T-helper 2 cell (primary cell): ENCODE results near the gene P3H1.
A peak's percentile ranks its signal among the peaks of the same experiment; 100 is the strongest.
"Not testable (repeated sequence)": the region's sequence is repeated elsewhere in the genome, so short reads cannot be mapped to it uniquely, and the experiment has no call there.

Source experiments
- DNase-seq, 5 experiments: peaks; one replicate each; pipeline versions ENCODE4 v3.0.0 to v3.0.0-alpha.2; 2012 to 2022

Gene P3H1

DNA sequence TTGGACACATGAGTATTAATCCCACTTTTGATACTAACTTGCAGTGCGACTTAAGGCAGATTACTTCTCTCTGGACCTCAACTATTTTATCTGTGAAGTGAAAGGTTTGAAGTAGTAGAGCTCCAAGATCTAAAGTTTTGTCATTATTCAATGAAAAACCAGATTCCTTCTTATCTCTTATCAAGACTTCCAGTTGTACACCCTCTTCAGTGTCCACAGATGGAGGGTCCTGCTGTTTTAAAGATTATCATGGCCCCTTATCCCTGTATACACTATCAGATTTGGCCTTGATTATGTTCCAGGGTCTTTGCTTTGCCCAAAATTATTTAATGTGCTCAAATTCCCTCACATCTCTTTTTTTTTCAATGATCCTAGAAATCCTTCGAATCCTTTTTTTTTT is 1.3 kb upstream of the P3H1 start:
- no peak for DNase-seq

GRCh38 chr1:42767510-42768000 is 727 bp upstream of the P3H1 start:
- DNase-seq, result peak in 1 of 5 experiments; percentile 67

GRCh38 chr1:42765832-42766740 is 742 bp downstream of the P3H1 start:
- DNase-seq, result peak in 3 of 5 experiments; percentile 19 to 51 (median 35)

DNA sequence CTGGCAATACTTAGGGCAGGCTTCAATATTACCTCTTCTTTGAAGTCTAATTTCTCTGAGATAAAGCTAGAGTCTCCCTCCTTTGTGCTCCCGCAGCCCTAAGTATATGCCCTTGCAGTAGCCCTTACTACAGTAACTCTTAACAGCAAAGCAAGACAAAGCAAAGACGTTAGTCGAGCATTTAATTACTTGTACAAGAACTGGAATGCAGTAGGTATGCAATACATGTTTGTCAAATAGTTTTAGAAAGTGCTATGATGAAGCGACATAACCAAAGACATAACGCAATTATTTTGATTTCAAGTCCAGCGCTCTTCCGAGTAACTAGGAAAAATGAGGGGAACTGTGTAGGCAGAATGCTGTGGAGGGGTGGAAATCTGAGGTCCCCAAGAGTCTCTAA is 1.6 kb downstream of the P3H1 start:
- no peak for DNase-seq

- DNase-seq, result no peak
Observed at GRCh38 chr1:42762269-42762668, 4.6 kb downstream of the P3H1 start.

DNA sequence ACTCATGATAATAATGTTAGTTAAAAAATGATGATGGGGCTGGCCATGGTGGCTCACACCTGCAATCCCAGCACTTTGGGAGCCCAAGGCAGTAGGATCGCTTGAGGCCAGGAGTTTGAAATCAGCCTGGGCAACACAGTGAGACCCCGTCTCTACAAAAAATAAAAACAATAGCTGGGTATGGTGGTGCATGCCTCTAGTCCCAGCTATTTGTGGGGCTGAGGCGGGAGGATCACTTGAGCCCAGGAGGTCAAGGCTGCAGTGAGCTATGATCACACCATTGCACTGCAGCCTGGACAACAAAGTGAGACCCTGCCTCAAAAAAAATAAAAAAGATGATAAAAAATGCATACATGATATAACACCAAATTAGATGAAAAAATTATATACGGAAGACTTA is 5.3 kb downstream of the P3H1 start:
- DNase-seq, result no peak

DNA sequence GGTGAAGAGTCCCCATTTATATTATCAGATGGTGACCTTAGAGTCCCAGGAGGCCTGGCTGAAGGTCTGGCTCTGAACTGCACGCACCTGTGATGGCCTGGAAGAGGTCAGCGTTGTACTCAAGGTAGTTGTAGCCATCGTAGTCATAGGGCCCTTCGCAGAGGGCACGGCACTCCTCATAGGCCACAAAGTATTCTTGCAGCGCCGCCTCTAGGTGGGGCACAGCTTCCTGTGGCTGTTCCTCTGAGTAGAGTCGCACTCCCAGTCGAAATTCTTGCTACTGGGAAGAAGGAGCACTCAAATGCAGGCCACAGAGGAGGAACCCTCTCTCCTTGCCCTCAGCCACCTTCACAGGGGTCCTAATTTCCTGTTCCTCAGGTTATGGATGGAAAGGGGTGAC is 7.7 kb downstream of the P3H1 start:
- no peak for DNase-seq

DNA sequence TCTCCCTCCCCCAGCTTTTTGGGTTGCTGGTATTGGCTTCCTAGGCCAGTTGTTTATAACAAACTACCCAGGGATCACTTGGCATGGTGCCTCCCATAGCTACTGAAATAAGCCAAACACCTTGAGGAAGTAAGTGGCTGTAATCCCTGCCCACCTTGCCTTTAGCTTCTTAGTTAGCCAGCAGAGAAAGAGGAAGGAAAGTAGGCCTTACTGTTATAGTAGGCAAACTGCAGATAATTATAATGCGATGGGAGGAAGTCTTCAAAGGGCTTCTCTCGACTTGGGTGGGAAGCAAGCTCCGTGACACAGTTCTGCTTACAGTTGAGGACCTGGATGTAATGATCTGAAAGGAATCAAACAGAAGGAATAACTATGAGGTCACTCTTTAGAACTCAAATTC is 8.2 kb downstream of the P3H1 start:
- DNase-seq, result no peak

- no peak for DNase-seq
Observed at GRCh38 chr1:42757892-42758275, 8.9 kb downstream of the P3H1 start.

GRCh38 chr1:42756956-42757891 is 9.6 kb downstream of the P3H1 start:
- DNase-seq, result peak in 1 of 5 experiments; percentile 59

DNA sequence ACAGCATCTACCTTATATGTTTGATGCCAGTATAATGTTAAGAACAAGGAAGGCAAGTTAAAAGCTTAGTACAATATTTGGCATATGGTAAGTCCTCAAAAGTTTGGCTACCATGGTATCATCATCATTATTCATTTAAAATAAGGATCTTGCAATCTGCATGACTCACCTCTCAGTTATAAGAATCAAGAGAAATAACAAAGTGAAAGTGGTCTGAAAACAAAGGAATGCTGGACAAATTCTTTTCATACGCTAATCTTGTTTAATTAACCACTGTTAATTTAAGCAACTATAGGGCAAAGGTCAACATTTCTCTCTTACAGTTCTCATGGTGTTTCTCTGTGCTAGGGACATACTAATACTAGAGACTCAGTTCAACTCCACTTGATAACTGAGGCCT is 13.8 kb downstream of the P3H1 start:
- DNase-seq, result no peak

- no peak for DNase-seq
Observed at GRCh38 chr1:42752284-42752683, 14.5 kb downstream of the P3H1 start.

GRCh38 chr1:42751511-42752070 is 15.2 kb downstream of the P3H1 start:
- DNase-seq, result not testable (repeated sequence)

- DNase-seq, result no peak
Observed at GRCh38 chr1:42750041-42750440, 16.8 kb downstream of the P3H1 start.

GRCh38 chr1:42748461-42749410 is 18.1 kb downstream of the P3H1 start:
- no peak for DNase-seq

DNA sequence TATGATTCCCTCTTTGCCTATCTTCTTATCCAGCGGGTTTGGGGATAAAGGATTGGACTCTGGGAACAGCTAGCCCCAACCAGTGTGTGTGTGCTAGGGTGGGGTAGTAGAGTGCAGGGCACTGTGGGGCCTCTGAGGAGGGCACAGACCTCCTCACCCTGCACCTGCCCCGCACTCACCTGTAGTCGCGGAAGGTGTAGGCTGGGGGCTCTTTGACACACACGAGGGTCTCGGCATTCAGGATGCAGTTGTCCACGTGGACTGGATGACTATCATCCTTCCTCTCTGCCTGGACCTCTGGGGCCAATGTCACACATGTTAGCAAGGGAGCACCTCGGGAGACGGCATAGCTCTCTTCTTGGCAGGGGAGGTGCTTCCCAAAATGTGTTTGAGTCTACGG is 18.8 kb downstream of the P3H1 start:
- no peak for DNase-seq

GRCh38 chr1:42747125-42747524 is 19.7 kb downstream of the P3H1 start:
- peak in 4 of 5 experiments; percentile 20 to 37 (median 28) for DNase-seq

GRCh38 chr1:42746436-42747105 is 20.3 kb downstream of the P3H1 start:
- DNase-seq, result no peak

DNA sequence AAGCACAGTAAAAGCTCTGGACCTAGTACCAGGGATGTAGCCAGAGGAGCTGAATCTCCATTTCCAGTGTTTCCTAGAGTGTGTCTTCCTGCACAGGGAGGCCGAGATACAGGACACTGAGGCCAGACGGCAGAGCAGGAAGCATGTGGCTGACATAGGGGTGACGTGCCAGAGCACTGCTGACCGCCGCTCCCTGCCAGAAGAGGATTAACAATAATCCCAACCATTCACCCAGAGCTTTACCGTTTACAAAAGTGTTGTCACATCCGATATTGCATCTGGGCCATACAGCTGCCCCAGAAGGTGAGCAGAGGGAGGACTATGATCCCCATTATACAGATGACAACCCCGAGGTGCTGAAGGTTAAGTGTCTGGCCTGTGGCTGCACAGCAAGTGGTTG is 21.0 kb downstream of the P3H1 start:
- DNase-seq, result no peak

- no peak for DNase-seq
Observed at GRCh38 chr1:42744148-42744413, 22.7 kb downstream of the P3H1 start.

GRCh38 chr1:42743317-42744147 is 23.3 kb downstream of the P3H1 start:
- no peak for DNase-seq
